GM12891 (cell line): Measurements from ENCODE around the gene NBPF26.
"Not testable (repeated sequence)": the region's sequence is repeated elsewhere in the genome, so short reads cannot be mapped to it uniquely, and the experiment has no call there.

Experiments
- DNase-seq: peaks from one replicate; pipeline ENCODE4 v3.0.0; 2011; ENCODE audit warnings: low spot score; ENCODE audit not compliant: insufficient read length
- FAIRE-seq: peaks from 2 replicates; lab custom pipeline; 2011; peaks lifted over from hg19 to GRCh38; lab: Jason Lieb, UNC
- POLR2A ChIP-seq: IDR thresholded peaks from 2 replicates; pipeline ENCODE4 v1.6.1; 2011; ENCODE audit warnings: low read depth, low read length, control low read depth
- POLR2AphosphoS5 ChIP-seq: IDR thresholded peaks from 2 replicates; pipeline ENCODE4 v1.6.1; 2011; ENCODE audit warnings: low read depth, low read length, control low read depth
- POU2F2 ChIP-seq: IDR thresholded peaks from 2 replicates; pipeline ENCODE4 v1.6.1; 2011; ENCODE audit warnings: low read depth, mild to moderate bottlenecking, control low read depth, low read length, moderate library complexity
- TAF1 ChIP-seq: IDR thresholded peaks from 2 replicates; pipeline ENCODE4 v1.6.1; 2011; ENCODE audit warnings: low read depth, low read length, control low read depth

Gene NBPF26

GRCh38 chr1:120850537-120851421, 127.0 kb downstream of the NBPF26 start:
- peak; percentile 25 for DNase-seq
- peak; percentile 77 for TF ChIP-seq TAF1
- peak; percentile 98 for TF ChIP-seq POLR2AphosphoS5
- TF ChIP-seq POLR2A: peak; percentile 97
- TF ChIP-seq POU2F2: peak; percentile 98
- not testable (repeated sequence) for FAIRE-seq

GRCh38 chr1:120858144-120858543, 134.4 kb downstream of the NBPF26 start:
- not testable (repeated sequence) for DNase-seq, FAIRE-seq

- FAIRE-seq, DNase-seq: not testable (repeated sequence)
Measured at GRCh38 chr1:120859615-120860234, 136.0 kb downstream of the NBPF26 start.

GRCh38 chr1:120878206-120878605, 154.5 kb downstream of the NBPF26 start:
- DNase-seq, FAIRE-seq: not testable (repeated sequence)

- not testable (repeated sequence) for FAIRE-seq, DNase-seq
Measured at GRCh38 chr1:120880056-120880455, 156.3 kb downstream of the NBPF26 start.

- not testable (repeated sequence) for FAIRE-seq, DNase-seq
Measured at GRCh38 chr1:120881934-120882333, 158.2 kb downstream of the NBPF26 start.
